Upper lobe of right lung (tissue), 1 donor: ENCODE measurements around the gene UPK1A. TPM values are rescaled to one million over a fixed set of nuclear protein-coding genes. Genes with fewer than 3 reads are reported as not detected.

ENCODE experiments used
- ATAC-seq: fragments of 200-7000 bp; cut with Tn5 transposase; one replicate; pipeline ENCODE4 v1.9.1; 2020; ENCODE audit warnings: mild to moderate bottlenecking, moderate library complexity
- DNase-seq: peaks from one replicate; pipeline ENCODE4 v3.0.0-alpha.2; 2020
- H3K27ac ChIP-seq: fragments of 200-600 bp; one replicate; pipeline ENCODE4 v1.8.0; 2022
- H3K27me3 ChIP-seq: fragments of 200-600 bp; one replicate; pipeline ENCODE4 v1.8.0; 2022; ENCODE audit warnings: mild to moderate bottlenecking
- H3K36me3 ChIP-seq: fragments of 200-600 bp; one replicate; pipeline ENCODE4 v1.8.0; 2022
- H3K4me1 ChIP-seq: fragments of 200-600 bp; one replicate; pipeline ENCODE4 v1.8.0; 2022
- H3K4me3 ChIP-seq: fragments of 200-600 bp; one replicate; pipeline ENCODE4 v1.8.0; 2022; ENCODE audit warnings: mild to moderate bottlenecking
- H3K9me3 ChIP-seq: fragments of 200-600 bp; one replicate; pipeline ENCODE4 v1.8.0; 2022
- intact Hi-C: fragments of 100-400 bp; cut with DNase I; formaldehyde crosslinking; loops from one replicate; pipeline ENCODE4 v1.11.0; 2022
- long read RNA-seq: library from polyadenylated mRNA; unstranded; transcript quantifications from one replicate; pipeline ENCODE4 v2.0.0, GENCODE V29; 2021
- total RNA-seq: library from RNA; stranded (reverse); fragmentation: NEBNext Ultra II Directional; extraction: Animal tissue kit (Norgen Biotek cat#: 25700); gene quantifications from one replicate; pipeline ENCODE4 v1.2.1, GENCODE V29; 2021
- TF ChIP-seq, protein P1 (sequence below): fragments of 200-600 bp; IDR thresholded peaks from one replicate; pipeline ENCODE4 v1.8.0; 2022; ENCODE audit warnings: antibody characterized with exemption
- donor health status: DM: no; HTN: yes; CAD: no; lungs with severe emphysema.

The UPK1A gene
- not detected for total RNA-seq
- long read RNA-seq = 0 reads

DNA sequence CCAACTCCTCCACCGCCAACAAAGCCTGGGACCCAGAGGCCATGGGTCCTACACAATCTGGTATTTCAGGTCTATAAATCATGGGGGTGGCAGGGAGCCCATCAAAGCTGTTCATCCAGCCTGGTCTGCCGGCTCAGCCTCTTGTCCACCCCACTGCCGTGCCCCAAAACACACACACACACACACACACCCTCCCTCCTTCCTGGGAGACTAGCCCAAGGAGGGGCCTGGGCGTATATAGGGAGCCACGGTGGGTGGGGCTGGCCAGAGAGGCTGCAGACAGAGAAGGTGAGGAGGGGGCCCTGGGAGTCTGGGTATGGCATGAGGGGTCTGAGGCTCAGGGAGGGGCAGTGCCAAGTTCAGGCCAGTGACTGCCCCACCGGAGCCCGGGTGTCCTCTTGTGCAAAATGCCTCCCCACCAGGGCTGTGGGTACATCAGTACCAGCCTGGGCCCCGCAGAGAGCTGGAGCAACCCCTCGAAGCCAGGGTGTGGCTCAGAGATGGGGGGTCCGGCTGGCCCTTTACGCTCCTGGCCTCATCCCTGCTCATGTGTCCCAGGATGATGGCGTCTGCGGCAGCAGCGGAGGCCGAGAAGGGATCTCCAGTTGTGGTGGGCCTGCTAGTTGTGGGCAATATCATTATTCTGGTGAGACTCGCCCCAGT, at the start of gene UPK1A:
Gene UPK1A (plus strand): TSS at position 267 of the 663 bp plus-strand sequence. CDS start 296 bp downstream, at position 563.
- H3K4me1 ChIP-seq = no peaks in the 10 kb centered on the region
- peaks cover 6% of the 10 kb centered on the region for H3K36me3 ChIP-seq
- no peaks in the 10 kb centered on the region for H3K27me3 ChIP-seq
- H3K27ac ChIP-seq = no peak within 1 kb of the TSS
- intact Hi-C loops = no loop called here
- no peak within 1 kb of the TSS for H3K4me3 ChIP-seq
- no peaks in the 10 kb centered on the region for H3K9me3 ChIP-seq
- TF ChIP-seq, protein P1, sequence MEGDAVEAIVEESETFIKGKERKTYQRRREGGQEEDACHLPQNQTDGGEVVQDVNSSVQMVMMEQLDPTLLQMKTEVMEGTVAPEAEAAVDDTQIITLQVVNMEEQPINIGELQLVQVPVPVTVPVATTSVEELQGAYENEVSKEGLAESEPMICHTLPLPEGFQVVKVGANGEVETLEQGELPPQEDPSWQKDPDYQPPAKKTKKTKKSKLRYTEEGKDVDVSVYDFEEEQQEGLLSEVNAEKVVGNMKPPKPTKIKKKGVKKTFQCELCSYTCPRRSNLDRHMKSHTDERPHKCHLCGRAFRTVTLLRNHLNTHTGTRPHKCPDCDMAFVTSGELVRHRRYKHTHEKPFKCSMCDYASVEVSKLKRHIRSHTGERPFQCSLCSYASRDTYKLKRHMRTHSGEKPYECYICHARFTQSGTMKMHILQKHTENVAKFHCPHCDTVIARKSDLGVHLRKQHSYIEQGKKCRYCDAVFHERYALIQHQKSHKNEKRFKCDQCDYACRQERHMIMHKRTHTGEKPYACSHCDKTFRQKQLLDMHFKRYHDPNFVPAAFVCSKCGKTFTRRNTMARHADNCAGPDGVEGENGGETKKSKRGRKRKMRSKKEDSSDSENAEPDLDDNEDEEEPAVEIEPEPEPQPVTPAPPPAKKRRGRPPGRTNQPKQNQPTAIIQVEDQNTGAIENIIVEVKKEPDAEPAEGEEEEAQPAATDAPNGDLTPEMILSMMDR = no peak
- ATAC-seq (peak; percentile 29), DNase-seq (no peak)

DNA sequence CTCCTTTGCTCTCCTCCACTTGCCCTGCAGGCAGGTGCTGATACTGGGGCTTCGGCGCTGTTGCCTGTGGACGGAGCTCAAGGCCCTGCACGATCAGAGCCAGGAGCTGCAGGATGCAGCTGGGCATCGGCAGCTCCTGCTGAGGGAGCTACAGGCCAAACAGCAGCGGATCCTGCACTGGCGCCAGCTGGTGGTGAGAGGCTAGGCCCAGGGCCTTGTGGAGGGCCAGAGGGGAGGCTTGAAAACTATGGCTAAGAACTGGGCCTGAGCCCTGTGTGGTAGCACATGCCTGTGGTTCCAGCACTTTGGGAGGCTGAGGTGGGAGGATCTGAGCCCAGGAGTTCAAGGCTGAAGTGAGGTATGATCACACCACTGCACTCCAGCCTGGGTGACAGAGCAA, 47.5 kb upstream of the UPK1A start:
- no peak for DNase-seq
- Histone ChIP-seq H3K9me3 (no peaks in the 10 kb centered on the region), H3K27me3 (no peaks in the 10 kb centered on the region), H3K4me1 (no peaks in the 10 kb centered on the region), H3K27ac (no peak overlapping the region), H3K4me3 (no peak overlapping the region), H3K36me3 (no peaks in the 10 kb centered on the region)
- intact Hi-C loops = no loop called here
- TF ChIP-seq, protein P1 = no peak
- ATAC-seq = no peak

DNA sequence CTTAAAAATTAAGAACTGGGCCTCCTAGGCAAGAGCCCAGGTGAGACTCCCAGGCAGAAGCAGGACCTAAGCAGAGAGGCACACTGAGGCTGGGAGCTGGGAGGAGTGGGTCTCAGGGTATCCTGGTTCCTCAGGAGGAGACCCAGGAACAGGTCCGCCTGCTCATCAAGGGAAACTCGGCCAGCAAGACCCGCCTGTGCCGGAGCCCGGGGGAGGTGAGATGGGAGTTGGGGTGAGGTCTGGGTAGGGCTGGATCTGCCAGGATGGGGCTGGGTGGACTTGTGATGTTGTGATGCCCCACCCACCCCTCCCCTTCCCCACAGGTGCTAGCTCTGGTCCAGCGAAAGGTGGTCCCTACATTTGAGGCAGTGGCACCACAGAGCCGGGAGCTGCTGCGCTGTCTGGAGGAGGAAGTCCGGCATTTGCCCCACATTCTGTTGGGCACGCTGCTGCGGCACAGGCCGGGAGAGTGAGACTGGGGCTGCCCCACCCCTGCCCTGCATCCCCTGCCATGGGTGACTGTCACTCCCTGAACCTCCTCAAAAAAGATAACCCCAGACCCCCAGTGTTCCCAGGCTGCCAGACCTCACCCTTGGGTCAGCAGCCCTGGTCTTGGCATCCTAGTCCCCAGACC, 46.9 kb upstream of the UPK1A start:
- no peak overlapping the region for H3K27ac ChIP-seq
- TF ChIP-seq, protein P1 = no peak
- no peaks in the 10 kb centered on the region for H3K4me1 ChIP-seq
- no peaks in the 10 kb centered on the region for H3K36me3 ChIP-seq
- DNase-seq = no peak
- no peak overlapping the region for H3K4me3 ChIP-seq
- intact Hi-C loops = no loop called here
- no peaks in the 10 kb centered on the region for H3K9me3 ChIP-seq
- H3K27me3 ChIP-seq = no peaks in the 10 kb centered on the region
- no peak for ATAC-seq

DNA sequence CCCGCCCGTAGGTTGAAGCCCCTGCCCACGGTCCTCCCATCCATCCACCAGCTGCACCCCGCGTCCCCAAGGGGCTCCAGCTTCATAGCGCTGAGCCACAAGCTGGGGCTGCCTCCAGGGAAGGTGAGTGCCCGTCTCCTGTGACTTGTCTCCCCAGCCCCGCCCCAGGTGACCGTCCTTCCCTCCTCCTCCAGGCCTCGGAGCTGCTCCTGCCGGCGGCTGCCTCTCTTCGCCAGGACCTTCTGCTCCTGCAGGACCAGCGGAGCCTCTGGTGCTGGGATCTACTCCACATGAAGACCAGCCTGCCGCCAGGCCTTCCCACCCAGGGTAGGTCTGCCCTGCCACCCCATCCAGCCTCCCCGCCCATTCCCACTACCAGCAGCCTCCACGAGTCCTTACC, 46.3 kb upstream of the UPK1A start:
- no peak overlapping the region for H3K4me3 ChIP-seq
- H3K36me3 ChIP-seq = no peaks in the 10 kb centered on the region
- H3K4me1 ChIP-seq = no peaks in the 10 kb centered on the region
- H3K27me3 ChIP-seq = no peaks in the 10 kb centered on the region
- no peaks in the 10 kb centered on the region for H3K9me3 ChIP-seq
- TF ChIP-seq, protein P1 = no peak
- intact Hi-C loops = no loop called here
- no peak overlapping the region for H3K27ac ChIP-seq
- ATAC-seq (no peak), DNase-seq (no peak)

DNA sequence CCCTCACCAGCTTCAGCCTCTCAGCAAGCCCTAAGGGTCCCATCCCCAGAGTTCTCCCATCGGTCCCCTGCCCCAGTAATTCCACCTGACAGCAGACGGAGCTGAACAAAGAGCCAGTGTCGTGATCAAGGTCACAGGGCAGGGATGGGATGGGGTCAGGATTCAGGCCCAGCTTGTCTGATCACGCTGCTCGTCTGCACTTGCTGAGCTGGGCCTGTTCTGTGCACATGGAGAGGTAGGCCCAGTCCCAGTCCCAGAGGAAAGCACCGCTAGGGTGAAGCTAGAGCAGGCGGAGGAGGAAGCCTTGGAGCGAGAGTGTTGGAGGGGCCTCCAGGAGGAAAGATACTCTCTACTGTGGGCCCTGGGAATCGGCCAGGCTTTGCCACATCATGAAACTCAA, 44.6 kb upstream of the UPK1A start:
- Histone ChIP-seq H3K36me3 (no peaks in the 10 kb centered on the region), H3K27ac (no peak overlapping the region), H3K4me3 (no peak overlapping the region), H3K9me3 (no peaks in the 10 kb centered on the region), H3K27me3 (no peaks in the 10 kb centered on the region), H3K4me1 (no peaks in the 10 kb centered on the region)
- no peak for ATAC-seq
- no peak for DNase-seq
- intact Hi-C loops = no loop called here
- TF ChIP-seq, protein P1 = no peak
